Mesenchymal stem cell (in vitro differentiated cells and primary cell): ENCODE results near the gene PDHA1.

Source experiments
- DNase-seq: peaks from one replicate; pipeline ENCODE4 v3.0.0-alpha.2; 2013
- H2AFZ ChIP-seq: one replicate; pipeline ENCODE4 v1.6.1; 2013; ENCODE audit warnings: low read depth, mild to moderate bottlenecking, control low read depth, inconsistent platforms, low read length, moderate library complexity
- H2AK5ac ChIP-seq: 2 replicates; pipeline ENCODE4 v1.6.1; 2013; ENCODE audit warnings: low read length, moderate library complexity, mild to moderate bottlenecking, inconsistent platforms; ENCODE audit not compliant: severe bottlenecking
- H2BK120ac ChIP-seq: one replicate; pipeline ENCODE4 v1.6.1; 2013; ENCODE audit warnings: low read depth, mild to moderate bottlenecking, inconsistent platforms, low read length, moderate library complexity
- H2BK12ac ChIP-seq, 2 experiments: one replicate each; pipeline ENCODE4 v1.6.1; 2013; ENCODE audit warnings: inconsistent platforms in 2 of 2, low read length in 2 of 2, mild to moderate bottlenecking in 2 of 2, moderate library complexity in 2 of 2, control low read depth in 1 of 2
- H2BK15ac ChIP-seq: one replicate; pipeline ENCODE4 v1.6.1; 2013; ENCODE audit warnings: mild to moderate bottlenecking, low read depth, inconsistent platforms; ENCODE audit not compliant: poor library complexity, severe bottlenecking
- H2BK5ac ChIP-seq: 2 replicates; pipeline ENCODE4 v1.6.1; 2013; ENCODE audit warnings: low read depth, mild to moderate bottlenecking, low read length, control low read depth, inconsistent platforms; ENCODE audit not compliant: poor library complexity, severe bottlenecking
- H3K14ac ChIP-seq, 2 experiments: one replicate each; pipeline ENCODE4 v1.6.1; 2013; ENCODE audit warnings: inconsistent platforms in 2 of 2, low read length in 2 of 2, control low read depth in 1 of 2, mild to moderate bottlenecking in 1 of 2, moderate library complexity in 1 of 2
- H3K18ac ChIP-seq, 2 experiments: one replicate each; pipeline ENCODE4 v1.6.1; 2013; ENCODE audit warnings: inconsistent platforms in 2 of 2, low read length in 2 of 2, control low read depth in 1 of 2, low read depth in 1 of 2, mild to moderate bottlenecking in 1 of 2
- H3K23ac ChIP-seq, 2 experiments: one replicate each; pipeline ENCODE4 v1.6.1; 2013; ENCODE audit warnings: inconsistent platforms in 2 of 2, low read length in 2 of 2, mild to moderate bottlenecking in 2 of 2, moderate library complexity in 2 of 2, control low read depth in 1 of 2
- H3K27ac ChIP-seq: 2 replicates; pipeline ENCODE4 v1.5.1; 2013; ENCODE audit warnings: mild to moderate bottlenecking, moderate library complexity, low read length, control low read depth, inconsistent platforms; ENCODE audit not compliant: poor library complexity, severe bottlenecking
- H3K27me3 ChIP-seq, 2 experiments: 2 replicates each; pipeline versions ENCODE4 v1.6.1 to v1.7.0; 2013; ENCODE audit warnings: low read length in 2 of 2, mild to moderate bottlenecking in 2 of 2, moderate library complexity in 2 of 2, control low read depth in 1 of 2, inconsistent platforms in 1 of 2; ENCODE audit not compliant: control insufficient read depth in 1 of 2, insufficient read depth in 1 of 2
- H3K36me3 ChIP-seq, 2 experiments: 2 replicates each; pipeline versions ENCODE4 v1.6.1 to v1.7.0; 2013; ENCODE audit warnings: low read length in 2 of 2, control low read depth in 1 of 2, inconsistent platforms in 1 of 2, low read depth in 1 of 2, mild to moderate bottlenecking in 1 of 2; ENCODE audit not compliant: insufficient read depth in 2 of 2, control insufficient read depth in 1 of 2
- H3K4ac ChIP-seq, 2 experiments: one replicate each; pipeline ENCODE4 v1.6.1; 2013; ENCODE audit warnings: inconsistent platforms in 2 of 2, low read length in 2 of 2, mild to moderate bottlenecking in 2 of 2, moderate library complexity in 2 of 2, control low read depth in 1 of 2, low read depth in 1 of 2
- H3K4me1 ChIP-seq: 2 replicates; pipeline ENCODE4 v1.6.1; 2013; ENCODE audit warnings: low read depth, low read length, control low read depth; ENCODE audit not compliant: control insufficient read depth, insufficient read depth
- H3K4me2 ChIP-seq: 2 replicates; pipeline ENCODE4 v1.6.1; 2013; ENCODE audit warnings: low read length, mild to moderate bottlenecking, inconsistent platforms; ENCODE audit not compliant: poor library complexity, severe bottlenecking
- H3K4me3 ChIP-seq, 2 experiments: 2 replicates each; pipeline versions ENCODE4 v1.5.1 to v1.7.0; 2013; ENCODE audit warnings: low read length in 2 of 2, mild to moderate bottlenecking in 2 of 2, control low read depth in 1 of 2, low read depth in 1 of 2; ENCODE audit not compliant: insufficient read depth in 1 of 2
- H3K79me1 ChIP-seq: replicated peaks from 2 replicates; pipeline ENCODE4 v1.6.1; 2013; ENCODE audit warnings: mild to moderate bottlenecking, control low read depth, low read length, inconsistent platforms; ENCODE audit not compliant: poor library complexity, severe bottlenecking
- H3K9ac ChIP-seq: 2 replicates; pipeline ENCODE4 v1.7.0; 2013; ENCODE audit warnings: mild to moderate bottlenecking, low read length, moderate library complexity
- H3K9me3 ChIP-seq: 2 replicates; pipeline ENCODE4 v1.7.0; 2013; ENCODE audit warnings: mild to moderate bottlenecking, low read length; ENCODE audit not compliant: control insufficient read depth
- H4K8ac ChIP-seq: one replicate; pipeline ENCODE4 v1.6.1; 2013; ENCODE audit warnings: inconsistent platforms, mild to moderate bottlenecking, low read length, moderate library complexity
- H4K91ac ChIP-seq: one replicate; pipeline ENCODE4 v1.6.1; 2013; ENCODE audit warnings: mild to moderate bottlenecking, low read length, inconsistent platforms
- WGBS: methylation state at CpG from one replicate; pipeline ENCODE4 v1.1.7; 2013; ENCODE audit warnings: mixed read lengths; 5-methylcytosine and 5-hydroxymethylcytosine counted together

Gene PDHA1

GRCh38 chrX:19344661-19345060 lies 934 bp downstream of the PDHA1 start:
- no peaks in the 10 kb centered on the region for H3K79me1 ChIP-seq
- H3K4ac ChIP-seq = no peak overlapping the region
- no peak overlapping the region for H4K91ac ChIP-seq
- peaks cover 0 to under 1% of the 10 kb centered on the region in 2 experiments for H3K36me3 ChIP-seq
- peak overlapping the region; percentile 59 for H3K4me2 ChIP-seq
- H3K9ac ChIP-seq = peak overlapping the region; percentile 90
- no peak overlapping the region for H2BK5ac ChIP-seq
- H2BK120ac ChIP-seq = no peak overlapping the region
- no peak overlapping the region for H4K8ac ChIP-seq
- H2AK5ac ChIP-seq = no peak overlapping the region
- DNase-seq = no peak
- no peak overlapping the region for H3K14ac ChIP-seq
- no peak overlapping the region for H3K23ac ChIP-seq
- H3K4me3 ChIP-seq = peak overlapping the region in 1 of 2 experiments; percentile 86
- H2BK15ac ChIP-seq = no peak overlapping the region
- H3K18ac ChIP-seq = no peak overlapping the region
- H3K27me3 ChIP-seq = no peaks in the 10 kb centered on the region
- H3K9me3 ChIP-seq = no peaks in the 10 kb centered on the region
- peaks cover 11% of the 10 kb centered on the region for H3K4me1 ChIP-seq
- H3K27ac ChIP-seq = no peak overlapping the region
- no peak overlapping the region for H2BK12ac ChIP-seq
- WGBS = 46% methylated on average over 8 of the region's 10 CpGs
- H2AFZ ChIP-seq = no peak overlapping the region

- Histone ChIP-seq H3K18ac (no peak overlapping the region), H3K27ac (no peak overlapping the region), H3K27me3 (no peaks in the 10 kb centered on the region), H3K79me1 (peaks cover 3% of the 10 kb centered on the region), H3K9me3 (no peaks in the 10 kb centered on the region), H3K14ac (no peak overlapping the region), H3K36me3 (peaks cover 12 to 25% of the 10 kb centered on the region in 2 experiments), H2AFZ (no peak overlapping the region), H3K4ac (no peak overlapping the region), H2BK15ac (no peak overlapping the region), H2BK120ac (no peak overlapping the region), H3K23ac (no peak overlapping the region), H2BK5ac (no peak overlapping the region), H4K91ac (no peak overlapping the region), H3K4me3 (no peak overlapping the region), H2AK5ac (no peak overlapping the region), H3K4me1 (peaks cover 11% of the 10 kb centered on the region), H4K8ac (no peak overlapping the region), H3K4me2 (no peak overlapping the region), H2BK12ac (no peak overlapping the region), H3K9ac (no peak overlapping the region)
- WGBS = 100% methylated on average over 2 of the region's 3 CpGs
- DNase-seq = no peak
Measured at GRCh38 chrX:19347916-19348315, 4.2 kb downstream of the PDHA1 start.

DNA sequence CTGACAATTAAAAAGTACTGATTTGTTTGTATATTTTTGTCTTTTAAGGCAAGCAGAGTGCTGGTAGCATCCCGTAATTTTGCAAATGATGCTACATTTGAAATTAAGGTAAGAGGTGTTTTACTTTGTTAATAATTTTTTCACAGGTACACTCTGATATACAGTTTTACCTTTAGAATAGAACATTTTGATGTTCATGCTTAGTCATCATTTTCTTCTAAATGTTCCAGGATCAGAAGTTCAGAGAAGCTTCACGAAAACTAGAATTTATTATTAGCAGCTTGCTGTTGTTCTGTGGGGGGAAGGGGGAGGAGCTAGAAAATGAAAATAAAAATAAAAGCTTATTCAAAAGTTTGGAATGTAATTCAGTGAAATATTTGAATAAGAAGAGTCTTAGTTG lies 5.5 kb downstream of the PDHA1 start:
- DNase-seq = no peak
- no peaks in the 10 kb centered on the region for H3K27me3 ChIP-seq
- no peak overlapping the region for H2BK12ac ChIP-seq
- no peaks in the 10 kb centered on the region for H3K9me3 ChIP-seq
- no peak overlapping the region for H2BK120ac ChIP-seq
- no peak overlapping the region for H3K4ac ChIP-seq
- 100% methylated on average over 1 of the region's 2 CpGs for WGBS
- H3K4me2 ChIP-seq = no peak overlapping the region
- H2BK5ac ChIP-seq = no peak overlapping the region
- H3K27ac ChIP-seq = no peak overlapping the region
- H2AK5ac ChIP-seq = no peak overlapping the region
- H3K79me1 ChIP-seq = peaks cover 3% of the 10 kb centered on the region
- H2AFZ ChIP-seq = no peak overlapping the region
- peaks cover 13 to 35% of the 10 kb centered on the region in 2 experiments for H3K36me3 ChIP-seq
- H3K23ac ChIP-seq = no peak overlapping the region
- no peak overlapping the region for H3K14ac ChIP-seq
- H4K91ac ChIP-seq = no peak overlapping the region
- no peak overlapping the region for H3K9ac ChIP-seq
- no peak overlapping the region for H3K4me3 ChIP-seq
- H3K18ac ChIP-seq = no peak overlapping the region
- no peak overlapping the region for H4K8ac ChIP-seq
- H3K4me1 ChIP-seq = peaks cover 11% of the 10 kb centered on the region
- H2BK15ac ChIP-seq = no peak overlapping the region

- no peaks in the 10 kb centered on the region for H3K9me3 ChIP-seq
- no peak overlapping the region for H3K4me3 ChIP-seq
- H3K23ac ChIP-seq = no peak overlapping the region
- H3K4ac ChIP-seq = no peak overlapping the region
- H3K79me1 ChIP-seq = peaks cover 11% of the 10 kb centered on the region
- no peak overlapping the region for H4K91ac ChIP-seq
- 91% methylated on average over 3 of the region's 8 CpGs for WGBS
- H3K18ac ChIP-seq = no peak overlapping the region
- DNase-seq = no peak
- H2BK120ac ChIP-seq = no peak overlapping the region
- H3K27me3 ChIP-seq = no peaks in the 10 kb centered on the region
- H3K4me2 ChIP-seq = no peak overlapping the region
- H2AK5ac ChIP-seq = no peak overlapping the region
- no peak overlapping the region for H3K9ac ChIP-seq
- no peak overlapping the region for H2BK12ac ChIP-seq
- H3K14ac ChIP-seq = no peak overlapping the region
- H3K4me1 ChIP-seq = peaks cover 5% of the 10 kb centered on the region
- H3K27ac ChIP-seq = no peak overlapping the region
- H2BK5ac ChIP-seq = no peak overlapping the region
- peaks cover 27 to 52% of the 10 kb centered on the region in 2 experiments for H3K36me3 ChIP-seq
- H4K8ac ChIP-seq = no peak overlapping the region
- no peak overlapping the region for H2AFZ ChIP-seq
- no peak overlapping the region for H2BK15ac ChIP-seq
Measured at GRCh38 chrX:19350941-19351384, 7.2 kb downstream of the PDHA1 start.
